SK-N-SH treated with all-trans-retinoic acid at 6 μM for 48 hours (cell line): Measurements from ENCODE around the gene TMEM11.

Experiments used
- ATAC-seq: fragments of 200-7000 bp; cut with Tn5 transposase; 3 replicates; pipeline ENCODE4 v1.9.1; 2020; ENCODE audit warnings: mild to moderate bottlenecking, moderate library complexity
- ARNTL ChIP-seq: fragments of 450-650 bp; formaldehyde crosslinking; IDR thresholded peaks from 2 replicates; pipeline ENCODE4 v1.5.0; 2020; ENCODE audit warnings: low read depth, mild to moderate bottlenecking, moderate library complexity, borderline replicate concordance
- BACH2 ChIP-seq: fragments of 250-450 bp; sonication (Bioruptor Pico); IDR thresholded peaks from 2 replicates; pipeline ENCODE4 v1.9.0; 2021; ENCODE audit warnings: mild to moderate bottlenecking, borderline replicate concordance
- CSDC2 ChIP-seq: fragments of 250-450 bp; sonication (Bioruptor Pico); IDR thresholded peaks from 2 replicates; pipeline ENCODE4 v1.5.0; 2020; ENCODE audit warnings: mild to moderate bottlenecking, moderate library complexity
- CSRNP3 ChIP-seq: fragments of 250-450 bp; sonication (Bioruptor Pico); IDR thresholded peaks from 2 replicates; pipeline ENCODE4 v1.5.1; 2021; ENCODE audit warnings: mild to moderate bottlenecking, moderate library complexity
- GLIS3 ChIP-seq: fragments of 250-450 bp; sonication (Bioruptor Pico); IDR thresholded peaks from 2 replicates; pipeline ENCODE4 v1.5.0; 2020; ENCODE audit warnings: mild to moderate bottlenecking, moderate library complexity
- ISL1 ChIP-seq: fragments of 250-450 bp; sonication (Bioruptor Pico); IDR thresholded peaks from 2 replicates; pipeline ENCODE4 v2.1.2; 2022; ENCODE audit warnings: mild to moderate bottlenecking, moderate library complexity
- OSR1 ChIP-seq: fragments of 250-450 bp; sonication (Bioruptor Pico); IDR thresholded peaks from 2 replicates; pipeline ENCODE4 v1.8.0; 2022; ENCODE audit warnings: moderate library complexity, mild to moderate bottlenecking, inconsistent platforms
- PPARA ChIP-seq: fragments of 250-450 bp; sonication (Bioruptor Pico); IDR thresholded peaks from 2 replicates; pipeline ENCODE4 v1.5.0; 2020; ENCODE audit warnings: mild to moderate bottlenecking, borderline replicate concordance
- RARB ChIP-seq: fragments of 250-450 bp; sonication (Bioruptor Pico); IDR thresholded peaks from 2 replicates; pipeline ENCODE4 v1.8.0; 2021; ENCODE audit warnings: mild to moderate bottlenecking, moderate library complexity
- SNAI2 ChIP-seq: fragments of 250-450 bp; sonication (Bioruptor Pico); IDR thresholded peaks from 2 replicates; pipeline ENCODE4 v1.5.0; 2020; ENCODE audit warnings: mild to moderate bottlenecking, moderate library complexity
- TCF4 ChIP-seq: fragments of 250-450 bp; sonication (Bioruptor Pico); IDR thresholded peaks from 2 replicates; pipeline ENCODE4 v1.8.0; 2021; ENCODE audit warnings: mild to moderate bottlenecking, moderate library complexity, borderline replicate concordance
- TOX ChIP-seq: fragments of 250-450 bp; sonication (Bioruptor Pico); IDR thresholded peaks from 2 replicates; pipeline ENCODE4 v1.8.0; 2021; ENCODE audit warnings: mild to moderate bottlenecking, moderate library complexity, borderline replicate concordance
- TSHZ2 ChIP-seq: fragments of 250-450 bp; sonication (Bioruptor Pico); IDR thresholded peaks from 2 replicates; pipeline ENCODE4 v1.5.0; 2020; ENCODE audit warnings: mild to moderate bottlenecking, moderate library complexity
- ZC3H10 ChIP-seq: fragments of 250-450 bp; sonication (Bioruptor Pico); IDR thresholded peaks from 2 replicates; pipeline ENCODE4 v1.5.1; 2021; ENCODE audit warnings: mild to moderate bottlenecking, moderate library complexity
- ZFP3 ChIP-seq: fragments of 250-450 bp; sonication (Bioruptor Pico); IDR thresholded peaks from 2 replicates; pipeline ENCODE4 v1.5.0; 2020; ENCODE audit warnings: mild to moderate bottlenecking, moderate library complexity
- ZFP30 ChIP-seq: fragments of 450-650 bp; formaldehyde crosslinking; IDR thresholded peaks from 2 replicates; pipeline ENCODE4 v1.5.0; 2022; ENCODE audit warnings: mild to moderate bottlenecking, moderate library complexity
- ZNF70 ChIP-seq: fragments of 450-650 bp; formaldehyde crosslinking; IDR thresholded peaks from 2 replicates; pipeline ENCODE4 v1.5.0; 2020; ENCODE audit warnings: mild to moderate bottlenecking, moderate library complexity
- ZNF8 ChIP-seq: fragments of 450-650 bp; formaldehyde crosslinking; IDR thresholded peaks from 2 replicates; pipeline ENCODE4 v1.5.0; 2020; ENCODE audit warnings: mild to moderate bottlenecking, moderate library complexity
- TF ChIP-seq, protein P1 (sequence below): fragments of 250-450 bp; sonication (Bioruptor Pico); IDR thresholded peaks from 2 replicates; pipeline ENCODE4 v1.5.1; 2020; ENCODE audit warnings: low read depth, mild to moderate bottlenecking, moderate library complexity
- TF ChIP-seq, protein P2 (sequence below): fragments of 250-450 bp; sonication (Bioruptor Pico); IDR thresholded peaks from 2 replicates; pipeline ENCODE4 v1.8.0; 2020; ENCODE audit warnings: mild to moderate bottlenecking, moderate library complexity, borderline replicate concordance
- TF ChIP-seq, protein P3 (sequence below): fragments of 250-450 bp; sonication (Bioruptor Pico); IDR thresholded peaks from 2 replicates; pipeline ENCODE4 v1.8.0; 2021; ENCODE audit warnings: low read depth, mild to moderate bottlenecking, moderate library complexity, borderline replicate concordance

TMEM11 gene

GRCh38 chr17:21208352-21208751 lies 5.6 kb downstream of the TMEM11 start:
- ATAC-seq = no peak
- TF ChIP-seq PPARA = no peak
- TF ChIP-seq OSR1 (CRISPR knock-in tag) = no peak
- no peak for TF ChIP-seq ZC3H10
- no peak for TF ChIP-seq ARNTL (CRISPR knock-in tag)
- no peak for TF ChIP-seq ZFP30 (CRISPR knock-in tag)
- TF ChIP-seq CSDC2 (CRISPR knock-in tag) = no peak
- no peak for TF ChIP-seq SNAI2 (CRISPR knock-in tag)
- TF ChIP-seq RARB (CRISPR knock-in tag) = no peak
- TF ChIP-seq CSRNP3 = no peak
- TF ChIP-seq TCF4 (CRISPR knock-in tag) = no peak
- TF ChIP-seq, protein P1, sequence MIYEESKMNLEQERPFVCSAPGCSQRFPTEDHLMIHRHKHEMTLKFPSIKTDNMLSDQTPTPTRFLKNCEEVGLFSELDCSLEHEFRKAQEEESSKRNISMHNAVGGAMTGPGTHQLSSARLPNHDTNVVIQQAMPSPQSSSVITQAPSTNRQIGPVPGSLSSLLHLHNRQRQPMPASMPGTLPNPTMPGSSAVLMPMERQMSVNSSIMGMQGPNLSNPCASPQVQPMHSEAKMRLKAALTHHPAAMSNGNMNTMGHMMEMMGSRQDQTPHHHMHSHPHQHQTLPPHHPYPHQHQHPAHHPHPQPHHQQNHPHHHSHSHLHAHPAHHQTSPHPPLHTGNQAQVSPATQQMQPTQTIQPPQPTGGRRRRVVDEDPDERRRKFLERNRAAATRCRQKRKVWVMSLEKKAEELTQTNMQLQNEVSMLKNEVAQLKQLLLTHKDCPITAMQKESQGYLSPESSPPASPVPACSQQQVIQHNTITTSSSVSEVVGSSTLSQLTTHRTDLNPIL (CRISPR knock-in tag) = no peak
- TF ChIP-seq TOX (CRISPR knock-in tag) = no peak
- TF ChIP-seq, protein P2, sequence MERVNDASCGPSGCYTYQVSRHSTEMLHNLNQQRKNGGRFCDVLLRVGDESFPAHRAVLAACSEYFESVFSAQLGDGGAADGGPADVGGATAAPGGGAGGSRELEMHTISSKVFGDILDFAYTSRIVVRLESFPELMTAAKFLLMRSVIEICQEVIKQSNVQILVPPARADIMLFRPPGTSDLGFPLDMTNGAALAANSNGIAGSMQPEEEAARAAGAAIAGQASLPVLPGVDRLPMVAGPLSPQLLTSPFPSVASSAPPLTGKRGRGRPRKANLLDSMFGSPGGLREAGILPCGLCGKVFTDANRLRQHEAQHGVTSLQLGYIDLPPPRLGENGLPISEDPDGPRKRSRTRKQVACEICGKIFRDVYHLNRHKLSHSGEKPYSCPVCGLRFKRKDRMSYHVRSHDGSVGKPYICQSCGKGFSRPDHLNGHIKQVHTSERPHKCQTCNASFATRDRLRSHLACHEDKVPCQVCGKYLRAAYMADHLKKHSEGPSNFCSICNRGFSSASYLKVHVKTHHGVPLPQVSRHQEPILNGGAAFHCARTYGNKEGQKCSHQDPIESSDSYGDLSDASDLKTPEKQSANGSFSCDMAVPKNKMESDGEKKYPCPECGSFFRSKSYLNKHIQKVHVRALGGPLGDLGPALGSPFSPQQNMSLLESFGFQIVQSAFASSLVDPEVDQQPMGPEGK (CRISPR knock-in tag) = no peak
- no peak for TF ChIP-seq ZFP3 (CRISPR knock-in tag)
- no peak for TF ChIP-seq ZNF70 (CRISPR knock-in tag)
- no peak for TF ChIP-seq ISL1
- no peak for TF ChIP-seq GLIS3 (CRISPR knock-in tag)
- no peak for TF ChIP-seq TSHZ2 (CRISPR knock-in tag)

- TF ChIP-seq BACH2 (CRISPR knock-in tag) = no peak
- TF ChIP-seq, protein P3, sequence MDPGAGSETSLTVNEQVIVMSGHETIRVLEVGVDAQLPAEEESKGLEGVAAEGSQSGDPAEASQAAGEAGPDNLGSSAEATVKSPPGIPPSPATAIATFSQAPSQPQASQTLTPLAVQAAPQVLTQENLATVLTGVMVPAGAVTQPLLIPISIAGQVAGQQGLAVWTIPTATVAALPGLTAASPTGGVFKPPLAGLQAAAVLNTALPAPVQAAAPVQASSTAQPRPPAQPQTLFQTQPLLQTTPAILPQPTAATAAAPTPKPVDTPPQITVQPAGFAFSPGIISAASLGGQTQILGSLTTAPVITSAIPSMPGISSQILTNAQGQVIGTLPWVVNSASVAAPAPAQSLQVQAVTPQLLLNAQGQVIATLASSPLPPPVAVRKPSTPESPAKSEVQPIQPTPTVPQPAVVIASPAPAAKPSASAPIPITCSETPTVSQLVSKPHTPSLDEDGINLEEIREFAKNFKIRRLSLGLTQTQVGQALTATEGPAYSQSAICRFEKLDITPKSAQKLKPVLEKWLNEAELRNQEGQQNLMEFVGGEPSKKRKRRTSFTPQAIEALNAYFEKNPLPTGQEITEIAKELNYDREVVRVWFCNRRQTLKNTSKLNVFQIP (CRISPR knock-in tag) = no peak
- no peak for TF ChIP-seq ZFP30 (CRISPR knock-in tag)
- no peak for TF ChIP-seq ZNF70 (CRISPR knock-in tag)
- no peak for TF ChIP-seq TOX (CRISPR knock-in tag)
Observed at GRCh38 chr17:21204935-21205334, 9.0 kb downstream of the TMEM11 start.

GRCh38 chr17:21202512-21202911 lies 11.4 kb downstream of the TMEM11 start:
- TF ChIP-seq PPARA (no peak), ZNF8 (CRISPR knock-in tag) (no peak), ZC3H10 (no peak)
- TF ChIP-seq, protein P2 (CRISPR knock-in tag) = no peak
- no peak for ATAC-seq

More at GRCh38 chr17:21204935-21205334, 9.0 kb downstream of the TMEM11 start:
- ATAC-seq = no peak
